Naive thymus-derived CD4-positive, alpha-beta T cell (primary cell): ENCODE data around the gene STK24. TPM values are rescaled to one million over a fixed set of nuclear protein-coding genes. Genes with fewer than 3 reads are reported as not detected.

ENCODE experiments used
- ATAC-seq: fragments of 150-1000 bp; cut with Tn5 transposase; 2 replicates; pipeline ENCODE4 v1.10.0; 2021; ENCODE audit warnings: mild to moderate bottlenecking, moderate library complexity
- CTCF ChIA-PET: fragments of 350-600 bp; sonication (Branson Sonifier 250); formaldehyde crosslinking; loops from one replicate; lab custom pipeline; 2021; ENCODE audit warnings: antibody characterized with exemption; lab: Charles Lee
- POLR2A ChIA-PET: fragments of 350-600 bp; sonication (Branson Sonifier 250); formaldehyde crosslinking; loops from one replicate; lab custom pipeline; 2021; ENCODE audit warnings: antibody characterized with exemption, inconsistent platforms; lab: Charles Lee
- DNase-seq, 9 donors: peaks; one replicate each; pipeline versions ENCODE4 v3.0.0 to v3.0.0-alpha.2; 2020 to 2022; ENCODE audit warnings: mixed read lengths in 1 of 9
- H3K27ac ChIP-seq: one replicate; pipeline ENCODE4 v1.7.0; 2013; ENCODE audit warnings: mild to moderate bottlenecking, low read depth, low read length, moderate library complexity
- H3K27me3 ChIP-seq, 2 donors: one replicate each; pipeline ENCODE4 v1.7.0; 2013; ENCODE audit warnings: low read length in 2 of 2, mild to moderate bottlenecking in 2 of 2, moderate library complexity in 2 of 2; ENCODE audit not compliant: control insufficient read depth in 2 of 2, insufficient read depth in 2 of 2
- H3K36me3 ChIP-seq, 3 experiments: 1 replicate in 2 of 3; 2 replicates in 1 of 3; pipeline ENCODE4 v1.7.0; 2013; ENCODE audit warnings: low read length in 3 of 3, mild to moderate bottlenecking in 3 of 3, moderate library complexity in 1 of 3; ENCODE audit not compliant: insufficient read depth in 3 of 3, control insufficient read depth in 2 of 3
- H3K4me1 ChIP-seq, 2 donors: one replicate each; pipeline ENCODE4 v1.7.0; 2013; ENCODE audit warnings: low read length in 2 of 2, mild to moderate bottlenecking in 2 of 2, moderate library complexity in 1 of 2; ENCODE audit not compliant: control insufficient read depth in 2 of 2, insufficient read depth in 2 of 2
- H3K4me3 ChIP-seq: 2 replicates; pipeline ENCODE4 v1.7.0; 2013; ENCODE audit warnings: mild to moderate bottlenecking, low read length
- H3K9me3 ChIP-seq, 3 experiments: 1 replicate in 2 of 3; 2 replicates in 1 of 3; pipeline ENCODE4 v1.7.0; 2013; ENCODE audit warnings: low read length in 3 of 3; ENCODE audit not compliant: control insufficient read depth in 2 of 3
- H3K27ac Mint-ChIP-seq, 9 donors: one replicate each; pipeline ENCODE4 v1.8.0; 2020 to 2022; ENCODE audit warnings: mixed read lengths in 9 of 9, mild to moderate bottlenecking in 8 of 9, moderate library complexity in 5 of 9, inconsistent platforms in 2 of 9
- H3K27me3 Mint-ChIP-seq, 5 donors: one replicate each; pipeline ENCODE4 v1.8.0; 2021 to 2022; ENCODE audit warnings: mixed read lengths in 5 of 5, mild to moderate bottlenecking in 1 of 5
- H3K36me3 Mint-ChIP-seq, 5 donors: one replicate each; pipeline ENCODE4 v1.8.0; 2020 to 2022; ENCODE audit warnings: mixed read lengths in 5 of 5, mild to moderate bottlenecking in 3 of 5, inconsistent platforms in 1 of 5
- H3K4me1 Mint-ChIP-seq, 7 donors: one replicate each; pipeline ENCODE4 v1.8.0; 2020 to 2022; ENCODE audit warnings: mixed read lengths in 7 of 7, mild to moderate bottlenecking in 3 of 7, inconsistent platforms in 1 of 7
- H3K4me3 Mint-ChIP-seq, 10 donors: one replicate each; pipeline ENCODE4 v1.8.0; 2020 to 2022; ENCODE audit warnings: mild to moderate bottlenecking in 10 of 10, mixed read lengths in 10 of 10, moderate library complexity in 6 of 10, inconsistent platforms in 2 of 10
- H3K9me3 Mint-ChIP-seq, 11 donors: one replicate each; pipeline ENCODE4 v1.8.0; 2020 to 2022; ENCODE audit warnings: mixed read lengths in 11 of 11, mild to moderate bottlenecking in 4 of 11, inconsistent platforms in 1 of 11, moderate library complexity in 1 of 11
- intact Hi-C, 2 donors: fragments of 100-400 bp; cut with micrococcal nuclease; formaldehyde crosslinking; loops; one replicate each; pipeline ENCODE4 v1.15.1; 2023
- polyA plus RNA-seq, 2 donors: library from polyadenylated mRNA; unstranded; fragments of 300-500 nt; fragmentation: Illumina TruSeq; gene quantifications; one replicate each; pipeline ENCODE4 v1.2.3, GENCODE V29; 2021
- total RNA-seq, 6 experiments: library from RNA in 5 of 6; stranded (reverse) in 5 of 6; gene quantifications; 1 replicate in 5 of 6; 2 replicates in 1 of 6; pipeline ENCODE4 v1.2.3 and lab custom pipeline; 2021 to 2026

Gene STK24
- total and polyA plus RNA-seq, 7 experiments from 2014 or later = 29.8 to 148 (median 94.4) TPM

DNA sequence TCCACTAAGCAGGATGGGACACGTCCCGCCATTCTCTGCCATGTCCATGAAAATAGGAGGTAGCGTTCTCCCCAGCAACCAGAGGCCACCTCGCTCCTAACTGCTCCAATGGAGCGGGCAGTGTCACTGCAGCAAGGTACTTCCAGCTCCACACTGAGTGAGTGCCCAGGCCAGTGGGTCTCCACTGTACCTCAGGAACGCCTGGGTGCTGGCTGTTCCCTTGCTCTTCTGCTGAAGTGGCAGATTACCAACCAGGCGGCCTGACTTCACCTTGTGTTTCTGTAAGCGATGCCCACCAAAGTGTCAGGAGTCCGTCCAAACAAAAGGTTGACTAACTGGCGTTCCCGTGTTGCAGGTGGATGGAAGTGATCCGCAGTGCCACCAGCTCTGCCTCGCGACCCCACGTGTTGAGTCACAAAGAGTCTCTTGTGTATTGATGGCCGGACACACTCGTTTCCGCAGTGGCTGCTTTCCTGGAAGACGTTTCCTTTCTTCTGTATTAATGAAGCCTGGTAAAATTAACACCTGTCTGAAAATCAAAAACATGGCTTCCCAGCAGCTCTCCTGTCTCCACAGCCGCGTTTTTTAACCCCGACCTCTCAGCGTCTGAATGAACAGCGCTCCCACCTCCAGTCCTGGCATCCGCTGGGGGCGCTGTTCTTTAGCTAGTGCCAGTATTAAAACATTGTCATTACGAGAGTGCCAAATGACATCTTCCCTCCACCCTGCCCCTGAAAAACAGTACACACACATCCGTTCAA, 128.8 kb downstream of the STK24 start:
- H3K36me3 Mint-ChIP-seq = peaks cover 0 to 29% (median 6%) of the 10 kb centered on the region in 5 donors
- POLR2A ChIA-PET = no interaction called here
- ATAC-seq = no peak
- DNase-seq = no peak
- no peaks in the 10 kb centered on the region for H3K27me3 ChIP-seq
- H3K4me3 ChIP-seq = no peak overlapping the region
- H3K27ac ChIP-seq = no peak overlapping the region
- H3K9me3 Mint-ChIP-seq = peaks cover 0 to 11% (median 0%) of the 10 kb centered on the region in 11 donors
- peaks cover 0 to 29% (median 6%) of the 10 kb centered on the region in 3 experiments for H3K36me3 ChIP-seq
- intact Hi-C loops = loop anchor here (5.0 to 10.0 kb wide), 2 partner anchors 473 to 584 kb away; no protein-coding TSS in a partner anchor
- peaks cover 9 to 39% (median 34%) of the 10 kb centered on the region in 7 donors for H3K4me1 Mint-ChIP-seq
- H3K4me3 Mint-ChIP-seq = no peak overlapping the region
- H3K4me1 ChIP-seq = peaks cover 10 to 23% of the 10 kb centered on the region in 2 donors
- H3K27ac Mint-ChIP-seq = peak overlapping the region in 7 of 9 donors; percentile 10 to 89 (median 76)
- no peaks in the 10 kb centered on the region for H3K27me3 Mint-ChIP-seq
- CTCF ChIA-PET = interaction anchor here (6.6 kb wide), 1 partner anchor 204 kb away, joined by 121 read pairs; no protein-coding TSS in a partner anchor
- no peaks in the 10 kb centered on the region for H3K9me3 ChIP-seq

GRCh38 chr13:98447130-98447529, 129.8 kb downstream of the STK24 start:
- Histone ChIP-seq H3K9me3 (no peaks in the 10 kb centered on the region), H3K4me3 (no peak overlapping the region), H3K27me3 (no peaks in the 10 kb centered on the region), H3K4me1 (peaks cover 10 to 23% of the 10 kb centered on the region in 2 donors), H3K27ac (no peak overlapping the region), H3K36me3 (peaks cover 0 to 22% (median 2%) of the 10 kb centered on the region in 3 experiments)
- H3K4me1 Mint-ChIP-seq = peaks cover 9 to 38% (median 30%) of the 10 kb centered on the region in 7 donors
- H3K4me3 Mint-ChIP-seq = no peak overlapping the region
- peaks cover 0 to 21% (median 2%) of the 10 kb centered on the region in 5 donors for H3K36me3 Mint-ChIP-seq
- no peak for DNase-seq
- intact Hi-C loops = loop anchor here (5.0 to 10.0 kb wide), 2 partner anchors 472 to 585 kb away; no protein-coding TSS in a partner anchor
- H3K9me3 Mint-ChIP-seq = peaks cover 0 to 11% (median 0%) of the 10 kb centered on the region in 11 donors
- peak overlapping the region; percentile 39 to 89 (median 65) for H3K27ac Mint-ChIP-seq
- CTCF ChIA-PET = interaction anchor here (1.1 to 6.6 kb wide), 4 partner anchors 24 to 205 kb away, joined by 3 to 121 read pairs (median 4); no protein-coding TSS in a partner anchor
- no peak for ATAC-seq
- no peaks in the 10 kb centered on the region for H3K27me3 Mint-ChIP-seq
- POLR2A ChIA-PET = no interaction called here

DNA sequence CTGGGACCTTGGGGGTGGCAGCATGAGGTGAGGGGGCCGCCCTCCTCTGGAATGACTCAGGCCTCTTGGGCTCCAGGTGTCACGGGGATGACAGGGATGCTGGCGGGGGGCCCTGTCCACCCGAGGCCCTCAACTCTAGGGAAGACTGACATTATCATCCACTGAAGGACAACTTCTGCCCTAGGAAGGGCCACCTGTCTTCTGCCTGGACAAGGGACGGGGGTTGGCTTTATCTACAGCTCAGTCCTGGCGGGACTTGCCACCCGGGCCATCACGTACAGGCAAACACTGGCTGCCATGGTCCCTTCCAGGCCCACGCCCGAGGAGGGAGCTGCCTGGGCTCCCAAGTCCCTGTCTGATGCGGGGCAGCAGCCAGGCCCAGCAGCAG, 130.7 kb downstream of the STK24 start:
- intact Hi-C loops = loop anchor here (5.0 to 10.0 kb wide), 2 partner anchors 471 to 586 kb away; no protein-coding TSS in a partner anchor
- Mint-ChIP-seq H3K36me3 (peaks cover 0 to 14% (median 0%) of the 10 kb centered on the region in 5 donors), H3K27ac (peak overlapping the region in 8 of 9 donors; percentile 46 to 92 (median 80)), H3K27me3 (no peaks in the 10 kb centered on the region), H3K4me3 (peak overlapping the region in 1 of 10 donors; percentile 70), H3K9me3 (peaks cover 0 to 11% (median 0%) of the 10 kb centered on the region in 11 donors), H3K4me1 (peaks cover 2 to 29% (median 21%) of the 10 kb centered on the region in 7 donors)
- Histone ChIP-seq H3K36me3 (peaks cover 0 to 17% (median 0%) of the 10 kb centered on the region in 3 experiments), H3K4me1 (peaks cover 10 to 21% of the 10 kb centered on the region in 2 donors), H3K27me3 (no peaks in the 10 kb centered on the region), H3K4me3 (no peak overlapping the region), H3K27ac (peak overlapping the region; percentile 58), H3K9me3 (no peaks in the 10 kb centered on the region)
- ChIA-PET POLR2A (no interaction called here), CTCF (interaction anchor here (1.0 to 6.6 kb wide), 15 partner anchors 8 to 226 kb away, joined by 3 to 121 read pairs (median 6); no protein-coding TSS in a partner anchor)
- ATAC-seq = no peak
- DNase-seq = no peak

DNA sequence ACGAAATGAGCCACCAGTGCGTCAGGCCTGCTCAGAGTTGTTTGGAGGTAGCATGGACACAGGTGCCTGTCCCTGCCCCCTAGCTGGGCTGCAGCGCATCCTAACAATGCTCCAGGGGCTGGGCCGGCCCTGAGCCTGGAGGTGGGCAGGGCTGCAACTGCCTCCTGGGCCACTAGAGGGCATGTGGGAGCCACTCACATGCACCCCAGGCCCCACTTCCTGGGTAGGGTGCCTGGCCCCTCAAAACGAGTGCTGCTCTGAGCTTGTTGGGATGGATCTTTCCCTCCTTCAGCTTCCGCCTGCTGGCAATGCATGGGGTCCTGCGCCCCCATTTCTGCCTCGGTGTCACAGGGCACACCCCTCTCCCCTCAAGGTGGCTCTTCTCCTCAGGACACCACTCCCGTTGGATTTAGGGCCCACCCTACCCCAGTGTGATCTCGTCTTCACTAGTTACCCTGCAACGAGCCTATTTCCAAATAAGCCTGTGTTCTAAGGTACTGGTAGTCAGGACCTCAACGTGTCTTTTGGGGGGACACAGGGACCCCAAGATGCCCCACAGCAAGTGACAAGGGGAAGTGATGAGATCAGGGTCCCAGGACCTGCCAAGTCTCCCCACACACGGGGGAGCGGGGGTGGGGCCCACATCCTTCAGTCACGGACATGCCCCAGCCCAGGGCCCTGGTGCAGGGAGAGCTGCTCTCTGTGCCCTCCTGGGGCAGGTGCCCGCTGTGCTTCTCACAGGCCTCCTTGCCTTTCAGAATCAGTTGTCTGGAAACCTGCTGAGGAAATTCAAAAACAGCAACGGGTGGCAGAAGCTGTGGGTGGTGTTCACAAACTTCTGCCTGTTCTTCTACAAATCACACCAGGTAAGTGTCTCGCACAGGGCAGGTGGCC, 131.3 kb downstream of the STK24 start:
- H3K9me3 Mint-ChIP-seq = peaks cover 0 to 11% (median 0%) of the 10 kb centered on the region in 11 donors
- peak; percentile 95 for ATAC-seq

GRCh38 chr13:98444381-98444780, 132.5 kb downstream of the STK24 start:
- Histone ChIP-seq H3K27ac (no peak overlapping the region), H3K4me1 (peaks cover 10% of the 10 kb centered on the region in 2 donors), H3K27me3 (no peaks in the 10 kb centered on the region), H3K4me3 (no peak overlapping the region), H3K9me3 (no peaks in the 10 kb centered on the region), H3K36me3 (peaks cover 0 to 17% (median 0%) of the 10 kb centered on the region in 3 experiments)
- Mint-ChIP-seq H3K4me3 (peak overlapping the region in 1 of 10 donors; percentile 46), H3K27ac (peak overlapping the region in 8 of 9 donors; percentile 9 to 89 (median 46)), H3K27me3 (no peaks in the 10 kb centered on the region), H3K9me3 (peaks cover 0 to 14% (median 0%) of the 10 kb centered on the region in 11 donors), H3K4me1 (peaks cover 0 to 18% (median 11%) of the 10 kb centered on the region in 7 donors), H3K36me3 (peaks cover 0 to 13% (median 0%) of the 10 kb centered on the region in 5 donors)
- ChIA-PET CTCF (interaction anchor here (0.8 to 6.6 kb wide), 10 partner anchors 30 to 229 kb away, joined by 3 to 121 read pairs (median 5); no protein-coding TSS in a partner anchor), POLR2A (no interaction called here)
- intact Hi-C loops = loop anchor here in 1 of 2 donors (10.0 kb wide), 1 partner anchor 470 kb away; no protein-coding TSS in a partner anchor
- ATAC-seq (no peak), DNase-seq (no peak)

More for the DNA sequence above, 131.3 kb downstream of the STK24 start:
- H3K36me3 ChIP-seq = peaks cover 0 to 17% (median 0%) of the 10 kb centered on the region in 3 experiments
- peak; percentile 59 to 82 (median 73) for DNase-seq
- ChIA-PET CTCF (interaction anchor here (0.6 to 6.6 kb wide), 28 partner anchors 9 to 252 kb away, joined by 3 to 121 read pairs (median 4); no protein-coding TSS in a partner anchor), POLR2A (interaction anchor here (0.8 kb wide), 1 partner anchor 34 kb away, joined by 3 read pairs; no protein-coding TSS in a partner anchor)
- Mint-ChIP-seq H3K27ac (peak overlapping the region; percentile 46 to 92 (median 88)), H3K27me3 (no peaks in the 10 kb centered on the region), H3K4me1 (peaks cover 0 to 23% (median 14%) of the 10 kb centered on the region in 7 donors), H3K36me3 (peaks cover 0 to 13% (median 0%) of the 10 kb centered on the region in 5 donors), H3K4me3 (peak overlapping the region in 9 of 10 donors; percentile 8 to 76 (median 68))
- no peaks in the 10 kb centered on the region for H3K9me3 ChIP-seq
- peak overlapping the region; percentile 58 for H3K27ac ChIP-seq
- H3K4me3 ChIP-seq = no peak overlapping the region
- H3K4me1 ChIP-seq = peaks cover 10 to 15% of the 10 kb centered on the region in 2 donors
- intact Hi-C loops = loop anchor here (1.0 to 10.0 kb wide), 7 partner anchors 31 to 587 kb away; no protein-coding TSS in a partner anchor
- H3K27me3 ChIP-seq = no peaks in the 10 kb centered on the region
